ENCODE results near the gene POU4F3. TPM values are rescaled to one million over a fixed set of nuclear protein-coding genes. Genes with fewer than 3 reads are reported as not detected.

The POU4F3 gene
- total RNA-seq, 4 donors from 2014 or later: not detected

- no peak for DNase-seq
- Histone ChIP-seq H3K36me3 (no peaks in the 10 kb centered on the region), H3K4me3 (no peak overlapping the region), H3K4me1 (no peaks in the 10 kb centered on the region), H3K9me3 (no peaks in the 10 kb centered on the region), H3K27ac (no peak overlapping the region), H3K27me3 (peaks cover 85 to 89% (median 88%) of the 10 kb centered on the region in 3 donors)
- intact Hi-C loops (cut with DNase I; ENCODE audit: low total_unique reads) (no loop called here), in situ Hi-C loops (cut with MboI; ENCODE audit: low sequenced_read_pairs in 4 of 4) (no loop called here)
- TF ChIP-seq CTCF (IDR thresholded peaks at IDR 0.05 in 4 of 5, conservative IDR thresholded peaks at IDR 0.05 in 1 of 5) (no peak), POLR2A (IDR thresholded peaks at IDR 0.05) (no peak)
- no peak for ATAC-seq
Observed at GRCh38 chr5:146337928-146338327, 711 bp upstream of the POU4F3 start.

DNA sequence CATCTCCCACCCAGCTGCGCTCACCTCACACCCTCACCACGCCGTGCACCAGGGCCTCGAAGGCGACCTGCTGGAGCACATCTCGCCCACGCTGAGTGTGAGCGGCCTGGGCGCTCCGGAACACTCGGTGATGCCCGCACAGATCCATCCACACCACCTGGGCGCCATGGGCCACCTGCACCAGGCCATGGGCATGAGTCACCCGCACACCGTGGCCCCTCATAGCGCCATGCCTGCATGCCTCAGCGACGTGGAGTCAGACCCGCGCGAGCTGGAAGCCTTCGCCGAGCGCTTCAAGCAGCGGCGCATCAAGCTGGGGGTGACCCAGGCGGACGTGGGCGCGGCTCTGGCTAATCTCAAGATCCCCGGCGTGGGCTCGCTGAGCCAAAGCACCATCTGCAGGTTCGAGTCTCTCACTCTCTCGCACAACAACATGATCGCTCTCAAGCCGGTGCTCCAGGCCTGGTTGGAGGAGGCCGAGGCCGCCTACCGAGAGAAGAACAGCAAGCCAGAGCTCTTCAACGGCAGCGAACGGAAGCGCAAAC is 1.1 kb downstream of the POU4F3 start:
- Histone ChIP-seq H3K9me3 (no peaks in the 10 kb centered on the region), H3K27ac (no peak overlapping the region), H3K4me3 (no peak overlapping the region), H3K4me1 (peaks cover 0 to 2% of the 10 kb centered on the region in 2 donors), H3K27me3 (peaks cover 91 to 92% (median 92%) of the 10 kb centered on the region in 3 donors), H3K36me3 (no peaks in the 10 kb centered on the region)
- ATAC-seq: no peak
- intact Hi-C loops (cut with DNase I; ENCODE audit: low total_unique reads) (no loop called here), in situ Hi-C loops (cut with MboI; ENCODE audit: low sequenced_read_pairs in 4 of 4) (no loop called here)
- no peak for TF ChIP-seq CTCF (IDR thresholded peaks at IDR 0.05 in 4 of 5, conservative IDR thresholded peaks at IDR 0.05 in 1 of 5)
- no peak for DNase-seq

- H3K4me1 ChIP-seq: peaks cover 0 to 3% of the 10 kb centered on the region in 2 donors
- H3K27me3 ChIP-seq: peaks cover 97 to 99% (median 98%) of the 10 kb centered on the region in 3 donors
- in situ Hi-C loops (cut with MboI; ENCODE audit: low sequenced_read_pairs in 4 of 4): no loop called here
- no peak overlapping the region for H3K4me3 ChIP-seq
- no peak for TF ChIP-seq CTCF (IDR thresholded peaks at IDR 0.05 in 4 of 5, conservative IDR thresholded peaks at IDR 0.05 in 1 of 5)
- TF ChIP-seq POLR2A (IDR thresholded peaks at IDR 0.05): no peak
- no peaks in the 10 kb centered on the region for H3K9me3 ChIP-seq
- no peak for DNase-seq
- ATAC-seq: no peak
- H3K27ac ChIP-seq: no peak overlapping the region
- intact Hi-C loops (cut with DNase I; ENCODE audit: low total_unique reads): no loop called here
- no peaks in the 10 kb centered on the region for H3K36me3 ChIP-seq
Observed at GRCh38 chr5:146340260-146341081, 1.8 kb downstream of the POU4F3 start.

DNA sequence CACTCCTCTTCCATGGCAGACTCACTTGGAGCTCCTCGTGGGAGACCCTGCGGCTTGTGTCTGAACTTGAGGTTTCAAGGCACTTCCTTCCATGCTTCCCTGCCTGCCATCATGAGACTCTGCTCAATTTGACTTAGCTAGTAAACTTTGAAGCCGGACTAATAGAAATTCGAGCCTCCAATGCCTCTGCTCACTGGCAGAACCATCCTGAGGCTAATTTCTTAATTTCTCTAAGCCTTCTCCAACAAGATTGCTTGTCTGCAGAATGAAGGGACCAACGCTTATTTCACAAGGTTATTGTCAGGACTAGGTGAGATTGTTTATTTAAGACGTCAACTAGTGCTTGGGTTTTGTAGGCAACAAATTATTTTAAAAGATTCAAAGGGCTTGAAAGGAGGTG is 3.2 kb downstream of the POU4F3 start:
- H3K9me3 ChIP-seq: no peaks in the 10 kb centered on the region
- in situ Hi-C loops (cut with MboI; ENCODE audit: low sequenced_read_pairs in 4 of 4): no loop called here
- peaks cover 97 to 98% (median 98%) of the 10 kb centered on the region in 3 donors for H3K27me3 ChIP-seq
- no peak for ATAC-seq
- no peak overlapping the region for H3K27ac ChIP-seq
- no peak for TF ChIP-seq POLR2A (IDR thresholded peaks at IDR 0.05)
- TF ChIP-seq CTCF (IDR thresholded peaks at IDR 0.05 in 4 of 5, conservative IDR thresholded peaks at IDR 0.05 in 1 of 5): no peak
- intact Hi-C loops (cut with DNase I; ENCODE audit: low total_unique reads): no loop called here
- peaks cover 0 to 3% of the 10 kb centered on the region in 2 donors for H3K4me1 ChIP-seq
- no peak for DNase-seq
- no peak overlapping the region for H3K4me3 ChIP-seq
- H3K36me3 ChIP-seq: no peaks in the 10 kb centered on the region

Data from gastrocnemius medialis (tissue), 4 donors.